Activated CD4-positive, alpha-beta T cell treated with anti-CD3 and anti-CD28 coated beads, Interleukin-2, amount 10 ng/mL, durations not matched to agents 24 days and 14 days (primary cell): ENCODE measurements around the gene LHFPL3. TPM values are rescaled to one million over a fixed set of nuclear protein-coding genes. Genes with fewer than 3 reads are reported as not detected.
"Not testable (repeated sequence)": the region's sequence is repeated elsewhere in the genome, so short reads cannot be mapped to it uniquely, and the experiment has no call there.

Experiments
- DNase-seq: peaks from one replicate; pipeline ENCODE4 v3.0.0; 2022
- H3K27ac Mint-ChIP-seq: one replicate; pipeline ENCODE4 v1.8.0; 2022; ENCODE audit warnings: mild to moderate bottlenecking, mixed read lengths
- H3K27me3 Mint-ChIP-seq: one replicate; pipeline ENCODE4 v1.8.0; 2022; ENCODE audit warnings: mixed read lengths
- H3K36me3 Mint-ChIP-seq: one replicate; pipeline ENCODE4 v1.8.0; 2022; ENCODE audit warnings: low read depth, mild to moderate bottlenecking, mixed read lengths
- H3K4me1 Mint-ChIP-seq: one replicate; pipeline ENCODE4 v1.8.0; 2021; ENCODE audit warnings: mixed read lengths
- H3K4me3 Mint-ChIP-seq: one replicate; pipeline ENCODE4 v1.8.0; 2022; ENCODE audit warnings: mild to moderate bottlenecking, moderate library complexity, mixed read lengths
- H3K9me3 Mint-ChIP-seq: one replicate; pipeline ENCODE4 v1.8.0; 2021; ENCODE audit warnings: mixed read lengths
- intact Hi-C: fragments of 100-400 bp; cut with micrococcal nuclease; formaldehyde crosslinking; loops from one replicate; pipeline ENCODE4 v1.15.1; 2023
- total RNA-seq: library from RNA; stranded (reverse); gene quantifications from 2 replicates; pipeline ENCODE4 v1.2.3, GENCODE V29; 2022

The LHFPL3 gene
- total RNA-seq, 1 donor from 2014 or later, result not detected

- Mint-ChIP-seq H3K27me3 (peaks cover 4% of the 10 kb centered on the region), H3K4me3 (no peak overlapping the region), H3K9me3 (no peaks in the 10 kb centered on the region), H3K4me1 (peaks cover 7% of the 10 kb centered on the region), H3K27ac (no peak overlapping the region), H3K36me3 (no peaks in the 10 kb centered on the region)
- no peak for DNase-seq
- intact Hi-C loops, result loop anchor here (1.0 to 10.0 kb wide), 5 partner anchors 23 to 667 kb away; no protein-coding TSS in a partner anchor
Measured at GRCh38 chr7:104922182-104923009, 594.0 kb downstream of the LHFPL3 start.

GRCh38 chr7:104923010-104923421 is 594.6 kb downstream of the LHFPL3 start:
- intact Hi-C loops, result loop anchor here (1.0 to 10.0 kb wide), 5 partner anchors 22 to 666 kb away; no protein-coding TSS in a partner anchor
- H3K36me3 Mint-ChIP-seq, result no peaks in the 10 kb centered on the region
- H3K27me3 Mint-ChIP-seq, result peaks cover 4% of the 10 kb centered on the region
- H3K27ac Mint-ChIP-seq, result no peak overlapping the region
- peak; percentile 93 for DNase-seq
- H3K9me3 Mint-ChIP-seq, result no peaks in the 10 kb centered on the region
- no peak overlapping the region for H3K4me3 Mint-ChIP-seq
- peaks cover 7% of the 10 kb centered on the region for H3K4me1 Mint-ChIP-seq

- not testable (repeated sequence) for H3K9me3 Mint-ChIP-seq, H3K27ac Mint-ChIP-seq
Measured at GRCh38 chr7:104926189-104926588, 597.8 kb downstream of the LHFPL3 start.

GRCh38 chr7:104926601-104927041 is 598.2 kb downstream of the LHFPL3 start:
- H3K9me3 Mint-ChIP-seq, result no peaks in the 10 kb centered on the region
- intact Hi-C loops, result loop anchor here (10.0 kb wide), 1 partner anchor 508 kb away; no protein-coding TSS in a partner anchor
- no peak overlapping the region for H3K4me3 Mint-ChIP-seq
- H3K27ac Mint-ChIP-seq, result no peak overlapping the region
- no peak for DNase-seq
- H3K27me3 Mint-ChIP-seq, result no peaks in the 10 kb centered on the region
- peaks cover 10% of the 10 kb centered on the region for H3K4me1 Mint-ChIP-seq
- no peaks in the 10 kb centered on the region for H3K36me3 Mint-ChIP-seq

More at GRCh38 chr7:104926189-104926588, 597.8 kb downstream of the LHFPL3 start:
- not testable (repeated sequence) for H3K27me3 Mint-ChIP-seq, H3K4me1 Mint-ChIP-seq, DNase-seq, H3K36me3 Mint-ChIP-seq, H3K4me3 Mint-ChIP-seq
- intact Hi-C loops, result loop anchor here (10.0 kb wide), 1 partner anchor 509 kb away; no protein-coding TSS in a partner anchor

- H3K9me3 Mint-ChIP-seq, result no peaks in the 10 kb centered on the region
- H3K4me1 Mint-ChIP-seq, result peaks cover 10% of the 10 kb centered on the region
- no peak overlapping the region for H3K4me3 Mint-ChIP-seq
- H3K36me3 Mint-ChIP-seq, result no peaks in the 10 kb centered on the region
- intact Hi-C loops, result loop anchor here (10.0 kb wide), 1 partner anchor 508 kb away; no protein-coding TSS in a partner anchor
- DNase-seq, result no peak
- no peak overlapping the region for H3K27ac Mint-ChIP-seq
- H3K27me3 Mint-ChIP-seq, result no peaks in the 10 kb centered on the region
Measured at GRCh38 chr7:104927055-104927454, 598.7 kb downstream of the LHFPL3 start.

- intact Hi-C loops, result loop anchor here (10.0 kb wide), 1 partner anchor 506 kb away; no protein-coding TSS in a partner anchor
- Mint-ChIP-seq H3K27ac (no peak overlapping the region), H3K36me3 (no peaks in the 10 kb centered on the region), H3K9me3 (no peaks in the 10 kb centered on the region), H3K27me3 (no peaks in the 10 kb centered on the region), H3K4me3 (no peak overlapping the region), H3K4me1 (peaks cover 6% of the 10 kb centered on the region)
- no peak for DNase-seq
Measured at GRCh38 chr7:104928721-104929400, 600.5 kb downstream of the LHFPL3 start.

GRCh38 chr7:104929921-104930320 is 601.5 kb downstream of the LHFPL3 start:
- Mint-ChIP-seq H3K4me1 (peaks cover 9% of the 10 kb centered on the region), H3K4me3 (no peak overlapping the region), H3K27me3 (no peaks in the 10 kb centered on the region), H3K27ac (no peak overlapping the region), H3K36me3 (no peaks in the 10 kb centered on the region), H3K9me3 (no peaks in the 10 kb centered on the region)
- DNase-seq, result no peak
- intact Hi-C loops, result loop anchor here (10.0 kb wide), 1 partner anchor 505 kb away; no protein-coding TSS in a partner anchor

GRCh38 chr7:104931181-104931781 is 602.9 kb downstream of the LHFPL3 start:
- H3K4me1 Mint-ChIP-seq, result peaks cover 12% of the 10 kb centered on the region
- no peaks in the 10 kb centered on the region for H3K27me3 Mint-ChIP-seq
- no peak overlapping the region for H3K4me3 Mint-ChIP-seq
- H3K36me3 Mint-ChIP-seq, result no peaks in the 10 kb centered on the region
- H3K9me3 Mint-ChIP-seq, result no peaks in the 10 kb centered on the region
- DNase-seq, result no peak
- intact Hi-C loops, result no loop called here
- no peak overlapping the region for H3K27ac Mint-ChIP-seq

- H3K9me3 Mint-ChIP-seq, result no peaks in the 10 kb centered on the region
- no peak overlapping the region for H3K27ac Mint-ChIP-seq
- H3K36me3 Mint-ChIP-seq, result no peaks in the 10 kb centered on the region
- H3K4me1 Mint-ChIP-seq, result peaks cover 9% of the 10 kb centered on the region
- no peak overlapping the region for H3K4me3 Mint-ChIP-seq
- DNase-seq, result no peak
- intact Hi-C loops, result no loop called here
- no peaks in the 10 kb centered on the region for H3K27me3 Mint-ChIP-seq
Measured at GRCh38 chr7:104933022-104933421, 604.6 kb downstream of the LHFPL3 start.

- Mint-ChIP-seq H3K27ac (no peak overlapping the region), H3K4me3 (no peak overlapping the region), H3K4me1 (peaks cover 9% of the 10 kb centered on the region), H3K27me3 (no peaks in the 10 kb centered on the region), H3K36me3 (no peaks in the 10 kb centered on the region), H3K9me3 (no peaks in the 10 kb centered on the region)
- intact Hi-C loops, result no loop called here
- DNase-seq, result no peak
Measured at GRCh38 chr7:104933521-104933988, 605.2 kb downstream of the LHFPL3 start.

- H3K9me3 Mint-ChIP-seq, result no peaks in the 10 kb centered on the region
- intact Hi-C loops, result no loop called here
Measured at GRCh38 chr7:104934665-104935064, 606.3 kb downstream of the LHFPL3 start.

GRCh38 chr7:104935276-104935675 is 606.9 kb downstream of the LHFPL3 start:
- no peaks in the 10 kb centered on the region for H3K9me3 Mint-ChIP-seq
- no peak overlapping the region for H3K27ac Mint-ChIP-seq
- H3K4me1 Mint-ChIP-seq, result peaks cover 15% of the 10 kb centered on the region
- no peaks in the 10 kb centered on the region for H3K27me3 Mint-ChIP-seq
- no peaks in the 10 kb centered on the region for H3K36me3 Mint-ChIP-seq
- intact Hi-C loops, result no loop called here
- no peak for DNase-seq
- H3K4me3 Mint-ChIP-seq, result no peak overlapping the region

More at GRCh38 chr7:104934665-104935064, 606.3 kb downstream of the LHFPL3 start:
- H3K36me3 Mint-ChIP-seq, result no peaks in the 10 kb centered on the region
- no peaks in the 10 kb centered on the region for H3K27me3 Mint-ChIP-seq
- no peak overlapping the region for H3K4me3 Mint-ChIP-seq
- peaks cover 15% of the 10 kb centered on the region for H3K4me1 Mint-ChIP-seq
- DNase-seq, result no peak
- peak overlapping the region; percentile 29 for H3K27ac Mint-ChIP-seq

GRCh38 chr7:104936546-104936945 is 608.1 kb downstream of the LHFPL3 start:
- peaks cover 11% of the 10 kb centered on the region for H3K36me3 Mint-ChIP-seq
- H3K9me3 Mint-ChIP-seq, result no peaks in the 10 kb centered on the region
- DNase-seq, result no peak
- no peak overlapping the region for H3K4me3 Mint-ChIP-seq
- no peaks in the 10 kb centered on the region for H3K27me3 Mint-ChIP-seq
- intact Hi-C loops, result no loop called here
- H3K27ac Mint-ChIP-seq, result no peak overlapping the region
- peaks cover 17% of the 10 kb centered on the region for H3K4me1 Mint-ChIP-seq
